NCI-H1417 treated with DMSO at 0.1 percent for 48 hours (cell line): ENCODE measurements around the gene ACSL6.
"Not testable (repeated sequence)": the region's sequence is repeated elsewhere in the genome, so short reads cannot be mapped to it uniquely, and the experiment has no call there.

ENCODE experiments used
- DNase-seq: peaks from one replicate; lab custom pipeline; 2025; lab: John Stamatoyannopoulos, UW

ACSL6 gene

GRCh38 chr5:131942016-131942415, 69.4 kb downstream of the ACSL6 start:
- no peak for DNase-seq

- no peak for DNase-seq
Observed at GRCh38 chr5:131939690-131940345, 71.6 kb downstream of the ACSL6 start.

GRCh38 chr5:131932235-131932634, 79.2 kb downstream of the ACSL6 start:
- DNase-seq = no peak

GRCh38 chr5:131928957-131929356, 82.5 kb downstream of the ACSL6 start:
- no peak for DNase-seq

- DNase-seq = no peak
Observed at GRCh38 chr5:131926168-131926567, 85.3 kb downstream of the ACSL6 start.

- no peak for DNase-seq
Observed at GRCh38 chr5:131916481-131916880, 95.0 kb downstream of the ACSL6 start.

- DNase-seq = no peak
Observed at GRCh38 chr5:131914472-131914871, 97.0 kb downstream of the ACSL6 start.

- no peak for DNase-seq
Observed at GRCh38 chr5:131913603-131914002, 97.9 kb downstream of the ACSL6 start.

- DNase-seq = no peak
Observed at GRCh38 chr5:131906668-131907067, 104.8 kb downstream of the ACSL6 start.

GRCh38 chr5:131902266-131902665, 109.2 kb downstream of the ACSL6 start:
- DNase-seq = not testable (repeated sequence)
